ENCODE data around the gene SENP8.

GRCh38 chr15:72117486-72118016 lies 652 bp upstream of the SENP8 start:
- TF ChIP-seq CTCF (IDR thresholded peaks at IDR 0.05; ENCODE audit: insufficient read depth, low read length, poor library complexity, severe bottlenecking): no peak
- TF ChIP-seq EZH2phosphoT487 (conservative IDR thresholded peaks at IDR 0.05; ENCODE audit: low read length): no peak
